ENCODE results near the gene IL18.

DNA sequence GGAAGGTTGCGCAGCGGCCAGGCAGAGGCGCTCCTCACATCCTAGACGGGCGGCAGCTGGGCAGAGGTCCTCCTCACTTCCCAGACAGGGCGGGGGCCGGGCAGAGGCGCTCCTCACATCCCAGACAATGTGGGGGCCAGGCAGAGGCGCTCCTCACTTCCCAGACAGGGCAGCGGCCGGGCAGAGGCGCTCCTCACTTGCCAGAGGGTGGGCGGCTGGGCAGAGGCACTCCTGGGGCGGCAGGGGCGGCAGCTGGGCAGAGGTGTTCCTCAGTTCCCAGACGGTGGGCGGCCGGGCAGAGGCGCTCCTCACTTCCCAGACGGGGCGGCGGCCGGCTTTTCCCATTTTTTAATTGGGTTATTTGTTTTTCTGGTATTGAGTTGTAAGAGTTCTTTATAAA, 42.2 kb upstream of the IL18 start:
- TF ChIP-seq POLR2AphosphoS5 (IDR thresholded peaks at IDR 0.05) (no peak), POLR2A (IDR thresholded peaks at IDR 0.05; ENCODE audit: low read depth) (no peak), CTCF (IDR thresholded peaks at IDR 0.05) (no peak)

Measured in esophagus muscularis mucosa (tissue), 3 donors.